ENCODE data around the gene DDX39A. TPM values are rescaled to one million over a fixed set of nuclear protein-coding genes. Genes with fewer than 3 reads are reported as not detected.

DDX39A gene
- polyA plus RNA-seq, 4 donors, result 61.9 to 139 (median 125) TPM

GRCh38 chr19:14412996-14413692, 6.0 kb downstream of the DDX39A start:
- Histone ChIP-seq H3K9me3 (ENCODE audit: control insufficient read depth in 2 of 2, insufficient read depth in 1 of 2, low read depth in 1 of 2, low read length in 1 of 2) (no peaks in the 10 kb centered on the region), H3K4me3 (ENCODE audit: low read depth in 1 of 3, low read length in 3 of 3) (no peak overlapping the region), H3K27me3 (ENCODE audit: control insufficient read depth in 3 of 3, insufficient read depth in 3 of 3, low read length in 3 of 3) (no peaks in the 10 kb centered on the region), H3K4me1 (ENCODE audit: control insufficient read depth in 3 of 3, insufficient read depth in 2 of 3, low read depth in 1 of 3, low read length in 2 of 3) (peaks cover 0 to 29% (median 10%) of the 10 kb centered on the region in 3 donors), H3K36me3 (ENCODE audit: control insufficient read depth in 3 of 3, insufficient read depth in 2 of 3, low read depth in 1 of 3, low read length in 3 of 3) (peaks cover 19 to 82% (median 32%) of the 10 kb centered on the region in 3 donors), H3K27ac (ENCODE audit: low read depth in 1 of 3, low read length in 2 of 3) (no peak overlapping the region)
- FAIRE-seq (no peak), DNase-seq (no peak)
- 81 to 89% (median 82%) methylated on average over 14 to 15 of the region's 15 CpGs for WGBS, 3 donors

- Histone ChIP-seq H3K4me1 (ENCODE audit: control insufficient read depth in 3 of 3, insufficient read depth in 2 of 3, low read depth in 1 of 3, low read length in 2 of 3) (peaks cover 5 to 32% (median 10%) of the 10 kb centered on the region in 3 donors), H3K9me3 (ENCODE audit: control insufficient read depth in 2 of 2, insufficient read depth in 1 of 2, low read depth in 1 of 2, low read length in 1 of 2) (no peaks in the 10 kb centered on the region), H3K36me3 (ENCODE audit: control insufficient read depth in 3 of 3, insufficient read depth in 2 of 3, low read depth in 1 of 3, low read length in 3 of 3) (peaks cover 19 to 86% (median 32%) of the 10 kb centered on the region in 3 donors), H3K27ac (ENCODE audit: low read depth in 1 of 3, low read length in 2 of 3) (no peak overlapping the region), H3K4me3 (ENCODE audit: low read depth in 1 of 3, low read length in 3 of 3) (no peak overlapping the region), H3K27me3 (ENCODE audit: control insufficient read depth in 3 of 3, insufficient read depth in 3 of 3, low read length in 3 of 3) (no peaks in the 10 kb centered on the region)
- DNase-seq (no peak), FAIRE-seq (no peak)
- 85 to 87% (median 85%) methylated on average over 24 to 25 of the region's 25 CpGs for WGBS, 3 donors
Observed at GRCh38 chr19:14412324-14412995, 6.7 kb downstream of the DDX39A start.

- H3K36me3 ChIP-seq (ENCODE audit: control insufficient read depth in 3 of 3, insufficient read depth in 2 of 3, low read depth in 1 of 3, low read length in 3 of 3), result peaks cover 19 to 90% (median 32%) of the 10 kb centered on the region in 3 donors
- DNase-seq, result no peak
- H3K27ac ChIP-seq (ENCODE audit: low read depth in 1 of 3, low read length in 2 of 3), result no peak overlapping the region
- no peaks in the 10 kb centered on the region for H3K9me3 ChIP-seq (ENCODE audit: control insufficient read depth in 2 of 2, insufficient read depth in 1 of 2, low read depth in 1 of 2, low read length in 1 of 2)
- H3K27me3 ChIP-seq (ENCODE audit: control insufficient read depth in 3 of 3, insufficient read depth in 3 of 3, low read length in 3 of 3), result no peaks in the 10 kb centered on the region
- H3K4me3 ChIP-seq (ENCODE audit: low read depth in 1 of 3, low read length in 3 of 3), result no peak overlapping the region
- H3K4me1 ChIP-seq (ENCODE audit: control insufficient read depth in 3 of 3, insufficient read depth in 2 of 3, low read depth in 1 of 3, low read length in 2 of 3), result peaks cover 5 to 31% (median 6%) of the 10 kb centered on the region in 3 donors
- WGBS, 3 donors, result 87 to 91% (median 89%) methylated on average over 8 of the region's 8 CpGs
- no peak for FAIRE-seq
Observed at GRCh38 chr19:14411938-14412245, 7.2 kb downstream of the DDX39A start.

- Histone ChIP-seq H3K27me3 (ENCODE audit: control insufficient read depth in 3 of 3, insufficient read depth in 3 of 3, low read length in 3 of 3) (no peaks in the 10 kb centered on the region), H3K27ac (ENCODE audit: low read depth in 1 of 3, low read length in 2 of 3) (no peak overlapping the region), H3K4me1 (ENCODE audit: control insufficient read depth in 3 of 3, insufficient read depth in 2 of 3, low read depth in 1 of 3, low read length in 2 of 3) (peaks cover 5 to 34% (median 5%) of the 10 kb centered on the region in 3 donors), H3K4me3 (ENCODE audit: low read depth in 1 of 3, low read length in 3 of 3) (no peak overlapping the region), H3K9me3 (ENCODE audit: control insufficient read depth in 2 of 2, insufficient read depth in 1 of 2, low read depth in 1 of 2, low read length in 1 of 2) (no peaks in the 10 kb centered on the region), H3K36me3 (ENCODE audit: control insufficient read depth in 3 of 3, insufficient read depth in 2 of 3, low read depth in 1 of 3, low read length in 3 of 3) (peaks cover 23 to 90% (median 32%) of the 10 kb centered on the region in 3 donors)
- FAIRE-seq (no peak), DNase-seq (no peak)
- 87 to 93% (median 89%) methylated on average over 19 of the region's 19 CpGs for WGBS, 3 donors
Observed at GRCh38 chr19:14411161-14411937, 7.8 kb downstream of the DDX39A start.

- FAIRE-seq (no peak), DNase-seq (no peak)
- WGBS, 3 donors, result 87 to 88% (median 88%) methylated on average over 39 to 44 of the region's 44 CpGs
- Histone ChIP-seq H3K36me3 (ENCODE audit: control insufficient read depth in 3 of 3, insufficient read depth in 2 of 3, low read depth in 1 of 3, low read length in 3 of 3) (peaks cover 26 to 88% (median 32%) of the 10 kb centered on the region in 3 donors), H3K27ac (ENCODE audit: low read depth in 1 of 3, low read length in 2 of 3) (peak overlapping the region in 1 of 3 donors; percentile 12), H3K9me3 (ENCODE audit: control insufficient read depth in 2 of 2, insufficient read depth in 1 of 2, low read depth in 1 of 2, low read length in 1 of 2) (no peaks in the 10 kb centered on the region), H3K4me3 (ENCODE audit: low read depth in 1 of 3, low read length in 3 of 3) (no peak overlapping the region), H3K4me1 (ENCODE audit: control insufficient read depth in 3 of 3, insufficient read depth in 2 of 3, low read depth in 1 of 3, low read length in 2 of 3) (peaks cover 5 to 36% (median 5%) of the 10 kb centered on the region in 3 donors), H3K27me3 (ENCODE audit: control insufficient read depth in 3 of 3, insufficient read depth in 3 of 3, low read length in 3 of 3) (no peaks in the 10 kb centered on the region)
Observed at GRCh38 chr19:14410091-14411051, 8.8 kb downstream of the DDX39A start.

GRCh38 chr19:14409146-14410023, 9.8 kb downstream of the DDX39A start:
- peak overlapping the region in 2 of 3 donors; percentile 4 to 85 for H3K27ac ChIP-seq (ENCODE audit: low read depth in 1 of 3, low read length in 2 of 3)
- H3K36me3 ChIP-seq (ENCODE audit: control insufficient read depth in 3 of 3, insufficient read depth in 2 of 3, low read depth in 1 of 3, low read length in 3 of 3), result peaks cover 26 to 95% (median 34%) of the 10 kb centered on the region in 3 donors
- H3K4me1 ChIP-seq (ENCODE audit: control insufficient read depth in 3 of 3, insufficient read depth in 2 of 3, low read depth in 1 of 3, low read length in 2 of 3), result peaks cover 5 to 36% (median 5%) of the 10 kb centered on the region in 3 donors
- H3K9me3 ChIP-seq (ENCODE audit: control insufficient read depth in 2 of 2, insufficient read depth in 1 of 2, low read depth in 1 of 2, low read length in 1 of 2), result no peaks in the 10 kb centered on the region
- WGBS, 3 donors, result 88 to 89% (median 88%) methylated on average over 38 of the region's 38 CpGs
- FAIRE-seq (no peak), DNase-seq (no peak)
- no peak overlapping the region for H3K4me3 ChIP-seq (ENCODE audit: low read depth in 1 of 3, low read length in 3 of 3)
- H3K27me3 ChIP-seq (ENCODE audit: control insufficient read depth in 3 of 3, insufficient read depth in 3 of 3, low read length in 3 of 3), result no peaks in the 10 kb centered on the region

GRCh38 chr19:14408491-14409145, 10.5 kb downstream of the DDX39A start:
- Histone ChIP-seq H3K9me3 (ENCODE audit: control insufficient read depth in 2 of 2, insufficient read depth in 1 of 2, low read depth in 1 of 2, low read length in 1 of 2) (no peaks in the 10 kb centered on the region), H3K27me3 (ENCODE audit: control insufficient read depth in 3 of 3, insufficient read depth in 3 of 3, low read length in 3 of 3) (no peaks in the 10 kb centered on the region), H3K4me3 (ENCODE audit: low read depth in 1 of 3, low read length in 3 of 3) (no peak overlapping the region), H3K4me1 (ENCODE audit: control insufficient read depth in 3 of 3, insufficient read depth in 2 of 3, low read depth in 1 of 3, low read length in 2 of 3) (peaks cover 5 to 36% (median 5%) of the 10 kb centered on the region in 3 donors), H3K27ac (ENCODE audit: low read depth in 1 of 3, low read length in 2 of 3) (peak overlapping the region; percentile 17 to 85 (median 26)), H3K36me3 (ENCODE audit: control insufficient read depth in 3 of 3, insufficient read depth in 2 of 3, low read depth in 1 of 3, low read length in 3 of 3) (peaks cover 26 to 96% (median 38%) of the 10 kb centered on the region in 3 donors)
- 50 to 65% (median 60%) methylated on average over 20 of the region's 20 CpGs for WGBS, 3 donors
- DNase-seq (no peak), FAIRE-seq (no peak)

Measured in small intestine (tissue), 7 donors.